ENCODE results near the gene SGTB.

- TF ChIP-seq CTCF (conservative IDR thresholded peaks at IDR 0.05; ENCODE audit: low read depth in 2 of 2) (no peak), EZH2phosphoT487 (IDR thresholded peaks at IDR 0.05; ENCODE audit: unreplicated experiment) (no peak), EZH2 (IDR thresholded peaks at IDR 0.05; ENCODE audit: low read depth, unreplicated experiment) (no peak), CREB1 (CRISPR knock-in tag; IDR thresholded peaks at IDR 0.05; ENCODE audit: low read depth) (no peak), NANOG (IDR thresholded peaks at IDR 0.05; ENCODE audit: borderline replicate concordance) (no peak), POLR2AphosphoS5 (IDR thresholded peaks at IDR 0.05; ENCODE audit: low read depth) (no peak), REST (IDR thresholded peaks at IDR 0.05; ENCODE audit: unreplicated experiment) (no peak)
Measured at GRCh38 chr5:65693121-65693520, 28.8 kb downstream of the SGTB start.

Data from GM23338 (cell line).